ENCODE measurements around the gene SYNGR1.

SYNGR1 gene

DNA sequence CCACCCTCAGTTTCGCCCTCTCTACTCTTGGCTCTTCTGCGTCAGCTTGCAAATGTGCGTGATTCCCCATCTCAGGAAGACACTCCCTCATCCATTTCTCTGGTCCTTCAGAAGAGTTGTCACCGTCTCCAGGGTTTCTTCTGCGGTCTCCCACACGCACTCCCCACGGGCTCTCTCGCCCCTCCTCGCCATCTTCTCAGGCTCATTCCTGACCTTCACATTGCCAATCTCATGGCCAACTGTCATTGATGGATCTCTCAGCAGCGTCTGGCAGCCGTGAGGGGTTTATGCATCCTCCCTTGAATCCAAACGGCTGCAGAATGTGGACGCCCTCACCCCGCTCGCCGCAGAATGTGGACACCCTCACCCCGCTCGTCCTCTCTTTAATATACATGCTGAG is 10.5 kb downstream of the SYNGR1 start:
- Mint-ChIP-seq H3K9me3 (peaks cover 3% of the 10 kb centered on the region), H3K4me3 (no peak overlapping the region), H3K27ac (no peak overlapping the region), H3K4me1 (peaks cover 65% of the 10 kb centered on the region), H3K27me3 (ENCODE audit: low read depth, poor library complexity) (peaks cover 10% of the 10 kb centered on the region), H3K36me3 (ENCODE audit: low read depth) (peaks cover 16% of the 10 kb centered on the region)
- TF ChIP-seq, protein P1, sequence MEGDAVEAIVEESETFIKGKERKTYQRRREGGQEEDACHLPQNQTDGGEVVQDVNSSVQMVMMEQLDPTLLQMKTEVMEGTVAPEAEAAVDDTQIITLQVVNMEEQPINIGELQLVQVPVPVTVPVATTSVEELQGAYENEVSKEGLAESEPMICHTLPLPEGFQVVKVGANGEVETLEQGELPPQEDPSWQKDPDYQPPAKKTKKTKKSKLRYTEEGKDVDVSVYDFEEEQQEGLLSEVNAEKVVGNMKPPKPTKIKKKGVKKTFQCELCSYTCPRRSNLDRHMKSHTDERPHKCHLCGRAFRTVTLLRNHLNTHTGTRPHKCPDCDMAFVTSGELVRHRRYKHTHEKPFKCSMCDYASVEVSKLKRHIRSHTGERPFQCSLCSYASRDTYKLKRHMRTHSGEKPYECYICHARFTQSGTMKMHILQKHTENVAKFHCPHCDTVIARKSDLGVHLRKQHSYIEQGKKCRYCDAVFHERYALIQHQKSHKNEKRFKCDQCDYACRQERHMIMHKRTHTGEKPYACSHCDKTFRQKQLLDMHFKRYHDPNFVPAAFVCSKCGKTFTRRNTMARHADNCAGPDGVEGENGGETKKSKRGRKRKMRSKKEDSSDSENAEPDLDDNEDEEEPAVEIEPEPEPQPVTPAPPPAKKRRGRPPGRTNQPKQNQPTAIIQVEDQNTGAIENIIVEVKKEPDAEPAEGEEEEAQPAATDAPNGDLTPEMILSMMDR (IDR thresholded peaks at IDR 0.05), result no peak
- DNase-seq, result no peak

DNA sequence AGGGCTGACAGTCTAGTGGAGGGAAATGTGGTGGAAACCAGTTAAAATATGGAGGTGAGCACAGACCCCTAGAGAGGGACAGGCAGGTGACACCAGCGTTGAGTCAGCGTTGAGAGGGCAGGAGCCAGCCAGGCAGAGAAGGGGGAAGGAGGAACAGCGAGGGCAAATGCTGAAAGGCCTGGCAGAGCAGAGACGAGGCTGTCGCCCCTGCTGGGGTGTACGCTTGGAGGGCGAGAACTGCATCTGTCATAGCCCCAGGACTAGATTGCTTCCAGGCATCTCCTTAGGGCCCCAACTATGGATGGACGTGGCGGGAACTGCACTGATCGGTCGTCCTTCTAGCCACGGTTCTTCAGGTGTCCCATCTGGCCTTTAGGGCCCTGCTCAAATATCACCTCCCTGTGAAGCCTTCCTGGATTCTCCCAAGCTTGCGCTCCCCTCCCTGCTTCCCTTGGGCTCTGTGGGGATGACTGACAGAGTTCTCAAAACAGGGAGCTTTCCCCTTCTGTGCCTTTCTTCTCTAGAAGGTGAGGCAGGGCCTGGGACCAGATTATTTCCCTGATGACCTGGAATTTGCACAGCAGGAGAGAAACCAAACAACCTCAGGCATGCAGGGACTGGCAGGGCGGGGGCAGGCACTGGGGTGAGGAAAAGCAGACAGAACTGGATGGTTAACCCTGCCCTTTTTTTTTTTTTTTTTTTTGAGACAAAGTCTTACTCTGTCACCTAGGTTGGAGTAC is 11.1 kb downstream of the SYNGR1 start:
- Mint-ChIP-seq H3K4me1 (peaks cover 60% of the 10 kb centered on the region), H3K27ac (no peak overlapping the region)

DNA sequence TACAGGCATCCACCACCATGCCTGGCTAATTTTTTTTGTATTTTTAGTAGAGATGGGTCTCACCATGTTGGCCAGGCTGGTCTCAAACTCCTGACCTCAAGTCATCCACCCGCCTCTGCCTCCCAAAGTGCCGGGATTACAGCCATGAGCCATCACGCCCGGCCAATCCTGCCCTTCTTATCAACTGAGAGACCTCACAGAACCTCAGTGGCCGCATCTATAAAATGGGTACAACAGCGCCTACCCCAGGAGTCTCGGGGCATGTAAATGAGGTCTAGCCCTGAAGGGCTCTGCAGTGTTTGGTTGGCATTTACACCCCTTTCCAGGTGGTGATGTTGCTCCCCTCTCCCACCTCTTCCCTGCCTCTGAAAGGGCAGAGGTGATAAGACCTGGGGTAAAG is 11.7 kb downstream of the SYNGR1 start:
- Mint-ChIP-seq H3K27me3 (ENCODE audit: low read depth, poor library complexity) (peaks cover 10% of the 10 kb centered on the region), H3K36me3 (ENCODE audit: low read depth) (peaks cover 16% of the 10 kb centered on the region), H3K9me3 (peaks cover 3% of the 10 kb centered on the region), H3K4me3 (no peak overlapping the region), H3K4me1 (peaks cover 54% of the 10 kb centered on the region), H3K27ac (no peak overlapping the region)
- TF ChIP-seq, protein P1 (IDR thresholded peaks at IDR 0.05), result no peak
- no peak for DNase-seq

More for the DNA sequence above, 11.1 kb downstream of the SYNGR1 start:
- Mint-ChIP-seq H3K4me3 (no peak overlapping the region), H3K9me3 (peaks cover 3% of the 10 kb centered on the region), H3K27me3 (ENCODE audit: low read depth, poor library complexity) (peaks cover 10% of the 10 kb centered on the region), H3K36me3 (ENCODE audit: low read depth) (peaks cover 16% of the 10 kb centered on the region)
- TF ChIP-seq, protein P1 (IDR thresholded peaks at IDR 0.05), result no peak
- DNase-seq, result no peak

DNA sequence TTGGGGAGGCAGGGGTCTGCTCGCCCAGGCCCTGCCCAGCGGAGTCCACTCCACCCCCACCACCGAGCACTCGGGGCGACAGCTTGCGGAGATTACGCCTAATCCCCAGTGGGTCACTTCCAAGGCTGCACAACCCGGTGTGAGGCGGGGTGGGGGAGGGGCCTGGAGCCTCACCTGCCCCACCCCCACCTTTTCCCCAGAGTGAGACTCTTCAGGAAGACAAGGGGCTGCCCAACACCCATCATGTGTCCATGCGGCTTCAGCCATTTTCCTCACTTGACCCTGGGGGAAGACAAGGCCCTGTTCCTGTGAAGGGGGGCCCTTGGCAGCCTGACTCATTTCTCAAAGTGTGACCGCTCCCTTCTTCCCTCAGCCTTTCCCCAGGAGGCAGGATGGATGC is 12.5 kb downstream of the SYNGR1 start:
- no peak overlapping the region for H3K27ac Mint-ChIP-seq
- peaks cover 3% of the 10 kb centered on the region for H3K9me3 Mint-ChIP-seq

DNA sequence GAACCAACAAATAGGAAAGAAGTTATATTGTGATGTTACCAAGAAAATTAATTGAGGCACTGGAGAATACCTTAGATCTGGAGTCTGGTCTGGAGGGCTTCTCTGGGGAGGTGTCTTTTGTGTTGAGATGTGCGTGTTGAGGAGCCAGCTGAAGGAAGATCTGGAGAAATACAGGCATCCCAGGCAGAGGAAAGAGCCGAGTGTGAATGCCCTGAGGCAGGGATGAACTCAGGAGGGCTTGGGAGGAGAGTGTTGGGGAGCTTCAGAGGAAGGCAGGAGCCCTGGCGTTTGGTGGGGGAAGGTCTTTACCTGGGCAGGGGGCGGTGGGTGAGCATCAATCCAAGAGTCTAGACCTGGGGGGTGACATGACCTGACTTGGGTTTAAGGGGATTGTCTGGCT is 13.1 kb downstream of the SYNGR1 start:
- Mint-ChIP-seq H3K4me3 (no peak overlapping the region), H3K27ac (peak overlapping the region; percentile 81), H3K36me3 (ENCODE audit: low read depth) (peaks cover 16% of the 10 kb centered on the region), H3K4me1 (peaks cover 61% of the 10 kb centered on the region), H3K27me3 (ENCODE audit: low read depth, poor library complexity) (peaks cover 10% of the 10 kb centered on the region), H3K9me3 (peaks cover 3% of the 10 kb centered on the region)
- no peak for DNase-seq
- TF ChIP-seq, protein P1 (IDR thresholded peaks at IDR 0.05), result no peak

More for the DNA sequence above, 12.5 kb downstream of the SYNGR1 start:
- Mint-ChIP-seq H3K4me1 (peaks cover 61% of the 10 kb centered on the region), H3K27me3 (ENCODE audit: low read depth, poor library complexity) (peaks cover 10% of the 10 kb centered on the region), H3K36me3 (ENCODE audit: low read depth) (peaks cover 16% of the 10 kb centered on the region), H3K4me3 (no peak overlapping the region)
- TF ChIP-seq, protein P1 (IDR thresholded peaks at IDR 0.05), result no peak
- no peak for DNase-seq
